Measurements from ENCODE around the gene PPM1F.

DNA sequence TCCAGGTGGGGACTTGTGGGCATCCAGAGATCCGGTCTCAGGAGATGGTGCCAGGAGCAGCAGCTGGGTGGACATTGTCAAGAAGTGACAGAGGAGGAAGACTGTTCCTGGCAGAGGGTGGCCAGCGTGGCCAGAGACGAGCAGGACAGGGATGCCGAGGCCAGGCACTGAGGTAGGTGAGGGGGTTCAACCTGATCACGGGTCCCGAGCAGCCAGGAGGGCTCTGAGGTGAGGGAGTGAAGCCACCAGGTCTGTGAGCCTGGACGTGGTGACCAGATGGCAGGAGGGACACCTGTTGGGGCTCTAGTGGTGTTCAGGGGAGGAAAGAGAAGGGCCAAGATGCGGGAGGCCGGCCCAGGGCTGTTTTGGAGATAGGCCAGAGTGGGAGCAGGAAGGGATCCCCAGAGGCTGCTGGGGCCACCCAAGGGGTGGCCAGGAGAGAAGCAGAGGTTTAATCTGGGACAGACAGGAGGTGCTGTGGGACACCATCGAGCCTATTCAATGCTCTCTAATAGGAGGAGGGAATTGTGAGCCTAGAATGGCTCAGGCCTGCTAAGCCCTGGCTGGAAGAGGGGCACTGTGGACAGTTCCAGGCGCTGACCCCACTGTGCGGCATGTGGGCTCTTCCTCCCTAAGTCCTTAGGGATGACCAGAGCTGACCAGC, 6.3 kb downstream of the PPM1F start:
- TF ChIP-seq, protein P1, sequence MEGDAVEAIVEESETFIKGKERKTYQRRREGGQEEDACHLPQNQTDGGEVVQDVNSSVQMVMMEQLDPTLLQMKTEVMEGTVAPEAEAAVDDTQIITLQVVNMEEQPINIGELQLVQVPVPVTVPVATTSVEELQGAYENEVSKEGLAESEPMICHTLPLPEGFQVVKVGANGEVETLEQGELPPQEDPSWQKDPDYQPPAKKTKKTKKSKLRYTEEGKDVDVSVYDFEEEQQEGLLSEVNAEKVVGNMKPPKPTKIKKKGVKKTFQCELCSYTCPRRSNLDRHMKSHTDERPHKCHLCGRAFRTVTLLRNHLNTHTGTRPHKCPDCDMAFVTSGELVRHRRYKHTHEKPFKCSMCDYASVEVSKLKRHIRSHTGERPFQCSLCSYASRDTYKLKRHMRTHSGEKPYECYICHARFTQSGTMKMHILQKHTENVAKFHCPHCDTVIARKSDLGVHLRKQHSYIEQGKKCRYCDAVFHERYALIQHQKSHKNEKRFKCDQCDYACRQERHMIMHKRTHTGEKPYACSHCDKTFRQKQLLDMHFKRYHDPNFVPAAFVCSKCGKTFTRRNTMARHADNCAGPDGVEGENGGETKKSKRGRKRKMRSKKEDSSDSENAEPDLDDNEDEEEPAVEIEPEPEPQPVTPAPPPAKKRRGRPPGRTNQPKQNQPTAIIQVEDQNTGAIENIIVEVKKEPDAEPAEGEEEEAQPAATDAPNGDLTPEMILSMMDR (IDR thresholded peaks at IDR 0.05; ENCODE audit: insufficient read depth, low read length, poor library complexity, severe bottlenecking): no peak
- no peak for TF ChIP-seq EZH2phosphoT487 (conservative IDR thresholded peaks at IDR 0.05; ENCODE audit: low read length)

Data from SU-DHL-6 (cell line).